ENCODE results near the gene CD248. TPM values are rescaled to one million over a fixed set of nuclear protein-coding genes. Genes with fewer than 3 reads are reported as not detected.

The CD248 gene
- polyA plus RNA-seq, 1 donor, result 106 TPM

DNA sequence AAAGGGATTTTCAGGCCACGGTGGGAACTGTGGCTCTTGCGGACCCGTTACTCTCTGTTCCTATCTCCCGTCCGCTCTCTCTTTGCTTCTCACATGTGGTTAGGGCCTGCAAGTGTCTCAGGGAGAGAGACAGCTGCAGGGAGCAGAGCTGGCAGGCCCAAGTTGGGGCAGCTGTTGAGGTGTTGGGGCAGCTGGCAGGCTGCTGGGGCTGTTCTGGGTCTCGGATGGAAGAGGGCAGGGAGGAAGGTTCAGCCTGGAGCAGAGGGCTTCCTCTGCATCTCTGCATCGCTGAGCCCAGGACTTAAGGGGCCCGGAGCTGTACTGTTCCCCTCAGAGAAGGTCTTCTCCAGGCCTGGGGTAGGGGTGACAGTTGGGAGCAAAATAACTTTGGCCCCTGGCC is 41.4 kb downstream of the CD248 start:
- no peak for DNase-seq

DNA sequence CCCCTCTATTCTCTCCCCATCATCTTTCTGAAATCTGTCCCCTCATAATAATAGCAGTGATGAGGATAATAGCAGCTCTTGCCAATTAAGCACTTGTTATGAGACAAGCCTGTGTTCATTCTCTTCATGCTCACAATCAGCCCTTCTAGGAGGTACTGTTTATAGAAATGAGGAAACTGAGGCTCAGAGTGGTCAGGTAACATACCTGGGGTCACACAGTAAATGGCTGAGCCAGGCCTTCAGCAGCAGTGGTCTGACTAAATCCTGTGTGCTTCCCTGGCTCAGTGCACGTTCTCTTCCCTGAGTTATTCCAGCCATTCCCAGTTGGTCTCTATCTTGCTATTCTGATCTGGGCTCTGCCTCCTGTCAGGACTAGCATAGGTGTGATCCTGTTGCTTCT is 42.6 kb downstream of the CD248 start:
- DNase-seq, result no peak

GRCh38 chr11:66272596-66272995 is 44.2 kb downstream of the CD248 start:
- DNase-seq, result no peak

- DNase-seq, result no peak
Observed at GRCh38 chr11:66271816-66272215, 45.0 kb downstream of the CD248 start.

GRCh38 chr11:66268952-66269905 is 47.6 kb downstream of the CD248 start:
- DNase-seq, result no peak

GRCh38 chr11:66268244-66268951 is 48.4 kb downstream of the CD248 start, which contains the start of gene RAB1B:
Gene RAB1B (plus strand): TSS chr11:66268639. CDS start chr11:66268680, 41 bp downstream.
- peak; percentile 100 for DNase-seq

DNA sequence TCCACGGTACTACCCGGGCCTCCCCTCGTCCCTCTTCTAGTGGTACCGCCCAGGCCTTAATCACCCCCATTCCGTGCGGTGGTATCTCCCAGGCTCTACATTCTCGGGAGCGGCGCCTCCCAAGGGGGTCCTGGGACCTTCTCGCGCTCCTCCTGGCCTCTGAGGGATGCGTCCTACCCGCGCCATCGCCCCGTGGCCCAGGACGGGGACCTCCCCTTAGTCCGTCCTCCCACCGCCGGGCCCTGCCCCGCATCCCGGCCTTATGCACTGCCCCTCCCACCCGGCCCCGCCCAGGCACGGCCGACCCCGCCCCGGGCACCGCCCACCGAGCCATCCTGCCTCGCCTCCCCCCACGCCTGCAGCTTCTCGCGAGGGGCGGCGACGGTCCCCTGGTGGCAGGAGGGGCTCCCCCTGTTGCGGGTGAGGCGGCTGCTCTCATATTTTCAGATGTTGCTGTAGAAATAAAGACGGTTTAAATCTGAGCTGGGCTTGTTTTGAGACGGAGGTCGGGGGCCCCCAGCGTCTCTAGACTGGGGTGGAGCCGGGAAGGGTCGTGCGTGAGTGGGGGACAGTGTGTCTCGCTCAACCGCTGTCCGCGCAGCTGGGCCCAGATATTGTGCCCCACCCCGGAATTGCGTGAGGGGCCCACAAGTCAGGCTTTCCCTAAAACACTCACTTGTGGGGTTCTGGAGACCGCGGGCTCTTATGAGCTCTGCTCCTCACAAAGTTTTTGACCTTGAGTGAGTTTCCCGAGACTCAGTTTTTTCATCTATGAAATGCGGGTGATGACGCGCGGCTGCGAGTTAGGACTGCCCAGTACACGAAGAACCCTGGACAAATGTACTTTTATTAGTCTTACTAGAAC is 49.2 kb downstream of the CD248 start:
- peak; percentile 91 for DNase-seq

GRCh38 chr11:66267039-66267378 is 49.8 kb downstream of the CD248 start:
- DNase-seq, result no peak

GRCh38 chr11:66266378-66267038 is 50.3 kb downstream of the CD248 start:
- DNase-seq, result no peak

GRCh38 chr11:66265531-66266377 is 51.1 kb downstream of the CD248 start:
- no peak for DNase-seq

- no peak for DNase-seq
Observed at GRCh38 chr11:66264914-66265313, 51.9 kb downstream of the CD248 start.

Other genes with a start within 250 kb of the CD248 start
- gene PACS1, start 246.8 kb downstream of the CD248 start, polyA plus RNA-seq (ENCODE audit: insufficient read length), result 37.1 TPM
- gene KLC2, start 59.3 kb downstream of the CD248 start, polyA plus RNA-seq (ENCODE audit: insufficient read length), result 22.7 TPM
- 96.1 TPM for gene RAB1B, start 48.4 kb downstream of the CD248 start, polyA plus RNA-seq (ENCODE audit: insufficient read length)
- gene CNIH2, start 38.9 kb downstream of the CD248 start, polyA plus RNA-seq (ENCODE audit: insufficient read length), result 3.2 TPM
- 42.6 TPM for gene YIF1A, start 27.9 kb downstream of the CD248 start, polyA plus RNA-seq (ENCODE audit: insufficient read length)
- gene TMEM151A, start 25.1 kb downstream of the CD248 start, polyA plus RNA-seq (ENCODE audit: insufficient read length), result not detected
- gene RIN1, start 19.4 kb upstream of the CD248 start, polyA plus RNA-seq (ENCODE audit: insufficient read length), result 11.5 TPM
- 21.8 TPM for gene BRMS1, start 28.1 kb upstream of the CD248 start, polyA plus RNA-seq (ENCODE audit: insufficient read length)
- 22.0 TPM for gene B4GAT1, start 30.6 kb upstream of the CD248 start, polyA plus RNA-seq (ENCODE audit: insufficient read length)
- 40.8 TPM for gene SLC29A2, start 54.7 kb upstream of the CD248 start, polyA plus RNA-seq (ENCODE audit: insufficient read length)
- gene NPAS4, start 104.0 kb upstream of the CD248 start, polyA plus RNA-seq (ENCODE audit: insufficient read length), result 0.21 TPM
- gene MRPL11, start 121.8 kb upstream of the CD248 start, polyA plus RNA-seq (ENCODE audit: insufficient read length), result 45.9 TPM
- gene PELI3, start 149.9 kb upstream of the CD248 start, polyA plus RNA-seq (ENCODE audit: insufficient read length), result 8.6 TPM
- gene DPP3, start 163.4 kb upstream of the CD248 start, polyA plus RNA-seq (ENCODE audit: insufficient read length), result 25.7 TPM
- gene BBS1, start 193.6 kb upstream of the CD248 start, polyA plus RNA-seq (ENCODE audit: insufficient read length), result 21.4 TPM
- 4.6 TPM for gene ZDHHC24, start 229.0 kb upstream of the CD248 start, polyA plus RNA-seq (ENCODE audit: insufficient read length)
- 141 TPM for gene ACTN3, start 229.9 kb upstream of the CD248 start, polyA plus RNA-seq (ENCODE audit: insufficient read length)

Measured in hindlimb muscle (tissue), 1 donor.